A673 (cell line): ENCODE measurements around the gene TAS2R40. TPM values are rescaled to one million over a fixed set of nuclear protein-coding genes. Genes with fewer than 3 reads are reported as not detected.

Experiments used
- BruUV-seq: library from RNA; stranded (reverse); fragments of 400-500 nt; replicated peaks from 2 replicates; lab custom pipeline; 2021; lab: Mats Ljungman, UMichigan
- CTCF ChIA-PET: fragments of 300-600 bp; sonication (Branson Sonifier 250); formaldehyde crosslinking; loops from one replicate; lab custom pipeline; 2022; ENCODE audit warnings: antibody characterized with exemption; lab: Charles Lee
- POLR2A ChIA-PET: fragments of 300-600 bp; sonication (Branson Sonifier 250); formaldehyde crosslinking; loops from one replicate; lab custom pipeline; 2022; ENCODE audit warnings: antibody characterized with exemption; ENCODE audit not compliant: low non-redundant PET; lab: Charles Lee
- DNase-seq: peaks from one replicate; pipeline ENCODE4 v3.0.0-alpha.2; 2015; ENCODE audit warnings: low spot score
- H3K27ac ChIP-seq: fragments of 200-600 bp; sonication (generic); 2 replicates; pipeline ENCODE4 v1.5.1; 2016; ENCODE audit warnings: mixed run types, low read depth, mild to moderate bottlenecking, mixed read lengths, antibody characterized with exemption, low read length; ENCODE audit not compliant: poor library complexity, severe bottlenecking
- H3K27me3 ChIP-seq: fragments of 200-600 bp; sonication (generic); replicated peaks from 2 replicates; pipeline ENCODE4 v1.6.1; 2017; ENCODE audit warnings: mixed run types, low read depth, mild to moderate bottlenecking, mixed read lengths, antibody characterized with exemption, low read length; ENCODE audit not compliant: insufficient read depth, poor library complexity
- H3K36me3 ChIP-seq: fragments of 200-600 bp; sonication (generic); 2 replicates; pipeline ENCODE4 v1.6.1; 2016; ENCODE audit warnings: mixed run types, mild to moderate bottlenecking, mixed read lengths, antibody characterized with exemption, low read length; ENCODE audit not compliant: insufficient read depth, poor library complexity, severe bottlenecking
- H3K4me1 ChIP-seq: fragments of 200-600 bp; sonication (generic); 2 replicates; pipeline ENCODE4 v1.6.1; 2017; ENCODE audit warnings: mixed run types, mild to moderate bottlenecking, mixed read lengths, antibody characterized with exemption, low read length; ENCODE audit not compliant: insufficient read depth, poor library complexity, severe bottlenecking
- H3K4me3 ChIP-seq: fragments of 200-600 bp; sonication (generic); 2 replicates; pipeline ENCODE4 v1.5.1; 2016; ENCODE audit warnings: low read depth, mixed run types, mild to moderate bottlenecking, mixed read lengths, low read length; ENCODE audit not compliant: poor library complexity, severe bottlenecking
- H3K9me3 ChIP-seq: fragments of 200-600 bp; sonication (generic); 2 replicates; pipeline ENCODE4 v1.6.1; 2016; ENCODE audit warnings: mixed run types, low read depth, mild to moderate bottlenecking, mixed read lengths, antibody characterized with exemption, low read length; ENCODE audit not compliant: poor library complexity, severe bottlenecking
- EZH2 ChIP-seq: fragments of 200-600 bp; sonication (generic); IDR thresholded peaks from 2 replicates; pipeline ENCODE4 v1.6.1; 2017; ENCODE audit warnings: borderline replicate concordance, low read depth, mild to moderate bottlenecking, mixed read lengths, antibody characterized with exemption, low read length; ENCODE audit not compliant: poor library complexity, severe bottlenecking
- intact Hi-C: fragments of 100-400 bp; cut with micrococcal nuclease; formaldehyde crosslinking; loops from one replicate; pipeline ENCODE4 v1.10.0; 2022; ENCODE audit not compliant: unreplicated experiment
- total RNA-seq: library from RNA; stranded (reverse); gene quantifications from 2 replicates; pipeline ENCODE4 v1.2.3, GENCODE V29; 2021
- TF ChIP-seq, protein P1 (sequence below): fragments of 300-800, 200-600 bp; sonication (generic); conservative IDR thresholded peaks from 2 replicates; pipeline ENCODE4 v1.5.1; 2017; ENCODE audit warnings: low read depth, mild to moderate bottlenecking, antibody characterized with exemption, low read length, moderate library complexity, mixed read lengths

The TAS2R40 gene
- total RNA-seq, 1 experiment from 2014 or later, result not detected

- Histone ChIP-seq H3K4me1 (no peaks in the 10 kb centered on the region), H3K27me3 (no peaks in the 10 kb centered on the region), H3K36me3 (no peaks in the 10 kb centered on the region), H3K27ac (no peak overlapping the region), H3K9me3 (peaks cover 8% of the 10 kb centered on the region), H3K4me3 (no peak overlapping the region)
- intact Hi-C loops, result no loop called here
- POLR2A ChIA-PET, result no interaction called here
- CTCF ChIA-PET, result no interaction called here
- BruUV-seq, result no TSS peak
- no peak for DNase-seq
- TF ChIP-seq EZH2, result no peak
- TF ChIP-seq, protein P1, sequence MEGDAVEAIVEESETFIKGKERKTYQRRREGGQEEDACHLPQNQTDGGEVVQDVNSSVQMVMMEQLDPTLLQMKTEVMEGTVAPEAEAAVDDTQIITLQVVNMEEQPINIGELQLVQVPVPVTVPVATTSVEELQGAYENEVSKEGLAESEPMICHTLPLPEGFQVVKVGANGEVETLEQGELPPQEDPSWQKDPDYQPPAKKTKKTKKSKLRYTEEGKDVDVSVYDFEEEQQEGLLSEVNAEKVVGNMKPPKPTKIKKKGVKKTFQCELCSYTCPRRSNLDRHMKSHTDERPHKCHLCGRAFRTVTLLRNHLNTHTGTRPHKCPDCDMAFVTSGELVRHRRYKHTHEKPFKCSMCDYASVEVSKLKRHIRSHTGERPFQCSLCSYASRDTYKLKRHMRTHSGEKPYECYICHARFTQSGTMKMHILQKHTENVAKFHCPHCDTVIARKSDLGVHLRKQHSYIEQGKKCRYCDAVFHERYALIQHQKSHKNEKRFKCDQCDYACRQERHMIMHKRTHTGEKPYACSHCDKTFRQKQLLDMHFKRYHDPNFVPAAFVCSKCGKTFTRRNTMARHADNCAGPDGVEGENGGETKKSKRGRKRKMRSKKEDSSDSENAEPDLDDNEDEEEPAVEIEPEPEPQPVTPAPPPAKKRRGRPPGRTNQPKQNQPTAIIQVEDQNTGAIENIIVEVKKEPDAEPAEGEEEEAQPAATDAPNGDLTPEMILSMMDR, result no peak
Observed at GRCh38 chr7:143250199-143250598, 28.4 kb downstream of the TAS2R40 start.

- Histone ChIP-seq H3K36me3 (no peaks in the 10 kb centered on the region), H3K27me3 (no peaks in the 10 kb centered on the region), H3K9me3 (peaks cover 8% of the 10 kb centered on the region), H3K27ac (no peak overlapping the region), H3K4me3 (no peak overlapping the region), H3K4me1 (no peaks in the 10 kb centered on the region)
- intact Hi-C loops, result no loop called here
- ChIA-PET CTCF (no interaction called here), POLR2A (no interaction called here)
- peak; percentile 46 for DNase-seq
- BruUV-seq, result no TSS peak
- TF ChIP-seq EZH2, result no peak
- TF ChIP-seq, protein P1, result no peak
Observed at GRCh38 chr7:143250822-143251221, 29.0 kb downstream of the TAS2R40 start.

DNA sequence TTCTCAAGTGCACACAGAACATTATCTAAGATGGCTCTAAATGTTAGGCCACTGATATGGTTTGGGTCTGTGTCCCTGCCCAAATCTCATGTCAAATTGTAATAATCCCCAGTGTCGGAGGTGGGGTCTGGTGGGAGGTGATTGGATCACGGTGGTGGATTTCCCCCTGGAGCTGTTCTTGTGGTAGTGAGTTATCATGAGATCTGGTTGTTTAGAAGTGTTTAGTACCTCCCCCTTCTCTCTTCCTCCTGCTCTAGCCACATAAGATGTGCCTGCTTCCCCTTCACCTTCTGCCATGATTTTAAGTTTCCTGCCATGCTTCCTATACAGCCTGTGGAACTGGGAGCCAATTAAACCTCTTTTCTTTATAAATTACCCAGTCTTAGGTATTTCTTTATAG, 30.2 kb downstream of the TAS2R40 start:
- intact Hi-C loops, result no loop called here
- H3K27me3 ChIP-seq, result no peaks in the 10 kb centered on the region
- H3K9me3 ChIP-seq, result peaks cover 8% of the 10 kb centered on the region
- H3K27ac ChIP-seq, result no peak overlapping the region
- DNase-seq, result no peak
- no peak overlapping the region for H3K4me3 ChIP-seq
- no peaks in the 10 kb centered on the region for H3K36me3 ChIP-seq
- H3K4me1 ChIP-seq, result no peaks in the 10 kb centered on the region
- ChIA-PET CTCF (no interaction called here), POLR2A (no interaction called here)
- BruUV-seq, result no TSS peak
- TF ChIP-seq, protein P1, result no peak
- no peak for TF ChIP-seq EZH2
